UCSD-AML1 (cell line): ENCODE measurements around the gene ANKRD17.

Experiments used
- DNase-seq: peaks from one replicate; lab custom pipeline; 2025; ENCODE audit not compliant: unreplicated experiment; lab: John Stamatoyannopoulos, UW

ANKRD17 gene

DNA sequence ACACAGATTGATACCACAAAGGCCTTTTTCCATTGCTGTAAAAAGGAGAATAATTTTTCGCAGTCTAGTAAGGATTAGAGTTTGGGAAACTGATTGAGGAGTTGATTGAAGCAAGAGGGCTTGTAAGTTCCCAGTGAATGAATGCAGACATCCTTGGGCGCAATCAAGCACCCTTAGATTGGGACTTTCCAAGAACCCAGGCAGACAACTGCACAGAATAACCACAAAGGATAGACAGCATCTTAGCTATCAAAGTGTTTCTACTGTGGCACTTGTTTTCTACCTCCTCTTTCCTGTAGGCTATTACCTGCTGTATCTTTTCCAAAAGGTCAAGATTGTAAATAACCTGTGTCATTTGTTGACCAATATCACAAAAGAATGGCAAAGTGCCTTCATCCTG lies 191.7 kb downstream of the ANKRD17 start:
- DNase-seq, result no peak

GRCh38 chr4:73066445-73066844 lies 192.2 kb downstream of the ANKRD17 start:
- DNase-seq, result no peak

DNA sequence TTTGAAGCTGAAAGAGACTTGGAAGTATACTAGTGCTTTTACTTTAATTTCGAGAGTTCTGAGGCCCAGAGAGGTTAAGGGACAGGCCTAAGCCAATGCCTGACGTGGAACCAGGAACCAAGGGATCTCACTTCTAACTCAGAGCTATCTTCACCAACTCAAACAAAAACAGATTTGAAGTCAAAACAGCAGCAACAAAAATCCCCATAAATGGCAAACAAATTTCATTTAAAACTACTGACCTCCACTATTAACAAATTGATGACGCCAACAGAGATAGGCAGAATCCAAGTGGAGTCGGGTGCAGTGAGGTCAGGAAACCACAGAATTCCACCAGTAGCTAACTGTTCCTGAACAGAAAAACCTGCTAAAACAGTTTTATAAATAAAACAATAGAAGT lies 194.1 kb downstream of the ANKRD17 start:
- DNase-seq, result no peak

DNA sequence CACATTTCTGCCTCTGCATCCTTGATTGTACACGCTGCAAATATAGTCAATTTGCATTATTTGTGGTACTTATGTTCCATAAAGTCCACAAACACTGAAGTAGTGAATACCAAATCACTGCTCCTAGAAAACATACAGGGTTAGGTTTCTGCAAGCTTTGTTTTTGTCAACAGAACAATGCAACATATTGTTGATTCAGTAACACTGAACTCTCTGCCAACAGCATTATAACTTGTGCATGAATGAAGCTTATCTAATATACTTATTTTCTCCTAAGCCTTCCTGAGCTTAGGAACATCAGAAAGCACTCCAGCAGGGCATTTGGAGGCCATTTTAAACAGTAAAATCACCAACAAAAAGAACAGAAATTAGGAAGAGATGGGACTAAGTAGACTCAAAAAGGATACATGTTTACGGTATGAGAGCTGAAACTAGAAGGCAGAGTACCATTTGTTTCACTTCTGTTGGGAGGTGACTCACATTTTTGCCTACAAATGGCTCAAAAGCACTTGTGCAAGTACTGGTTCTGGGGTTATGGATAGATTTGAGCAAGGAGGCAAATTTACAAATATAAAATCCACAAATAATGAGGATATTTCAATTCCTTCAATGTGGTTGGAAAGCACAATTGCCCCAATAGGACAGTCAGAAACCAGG lies 203.2 kb downstream of the ANKRD17 start:
- DNase-seq, result no peak

DNA sequence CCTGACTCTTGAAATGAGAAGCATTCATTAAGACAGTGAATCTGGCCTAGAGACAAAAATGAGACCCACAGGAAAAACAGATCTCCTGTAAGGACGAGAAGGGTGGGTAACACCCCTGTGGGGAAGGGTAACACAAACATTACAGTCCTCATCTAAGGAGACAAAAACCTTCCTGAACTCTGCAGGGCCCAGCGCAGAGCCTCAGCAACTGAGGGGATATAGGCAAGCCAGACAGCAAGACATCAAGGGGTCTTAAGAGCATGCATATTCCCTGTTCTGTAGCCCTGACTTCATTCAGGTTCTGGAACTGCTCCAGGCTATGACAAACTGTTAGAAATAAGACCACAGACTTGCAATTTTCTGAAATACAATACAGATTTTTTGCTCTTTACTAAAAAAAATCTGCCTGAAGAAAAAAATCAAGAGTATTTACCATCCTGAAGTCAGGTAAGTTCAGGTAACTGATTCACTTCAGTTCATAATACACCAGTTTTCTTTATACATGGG lies 204.6 kb downstream of the ANKRD17 start:
- DNase-seq, result no peak

GRCh38 chr4:73053076-73053475 lies 205.5 kb downstream of the ANKRD17 start:
- no peak for DNase-seq

GRCh38 chr4:73051625-73052024 lies 207.0 kb downstream of the ANKRD17 start:
- no peak for DNase-seq

- DNase-seq, result no peak
Measured at GRCh38 chr4:73045879-73046278, 212.7 kb downstream of the ANKRD17 start.

- DNase-seq, result no peak
Measured at GRCh38 chr4:73037057-73037456, 221.5 kb downstream of the ANKRD17 start.

DNA sequence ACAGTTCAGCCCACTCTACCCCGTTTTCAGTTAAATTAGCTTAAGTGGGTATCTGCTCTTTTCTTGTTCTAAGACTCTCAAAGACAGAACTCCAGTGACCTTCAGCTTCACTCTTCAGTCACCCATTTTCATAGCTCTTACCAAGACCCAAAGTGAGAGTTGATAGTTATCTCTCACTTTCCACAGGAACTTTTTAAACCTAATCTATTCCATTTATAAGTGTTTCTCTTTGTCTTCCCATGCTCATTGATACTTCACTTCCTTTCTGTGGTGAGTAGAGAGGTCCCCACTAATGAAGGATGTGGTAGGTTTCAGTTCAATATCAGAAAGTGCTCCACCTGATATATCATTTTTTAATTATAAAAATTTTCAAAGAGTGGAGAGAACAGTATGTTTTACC lies 222.5 kb downstream of the ANKRD17 start:
- DNase-seq, result no peak

DNA sequence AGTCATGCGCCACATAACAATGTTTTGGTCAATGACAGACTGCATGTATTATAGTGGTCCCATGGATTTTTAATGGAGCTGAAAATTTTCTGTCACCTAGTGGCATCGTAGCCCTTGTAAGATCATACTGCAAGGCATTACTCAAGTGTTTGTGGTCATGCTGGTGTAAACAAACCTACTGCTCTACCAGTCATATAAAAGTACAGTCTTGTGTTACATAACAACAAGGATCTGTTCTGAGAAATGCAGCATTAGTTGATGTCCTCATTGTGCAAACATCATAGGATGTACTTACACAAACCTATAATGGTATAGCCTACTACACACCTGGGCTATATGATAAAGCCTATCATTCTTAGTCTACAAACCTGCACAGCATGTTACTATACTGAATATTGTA lies 223.7 kb downstream of the ANKRD17 start:
- no peak for DNase-seq

DNA sequence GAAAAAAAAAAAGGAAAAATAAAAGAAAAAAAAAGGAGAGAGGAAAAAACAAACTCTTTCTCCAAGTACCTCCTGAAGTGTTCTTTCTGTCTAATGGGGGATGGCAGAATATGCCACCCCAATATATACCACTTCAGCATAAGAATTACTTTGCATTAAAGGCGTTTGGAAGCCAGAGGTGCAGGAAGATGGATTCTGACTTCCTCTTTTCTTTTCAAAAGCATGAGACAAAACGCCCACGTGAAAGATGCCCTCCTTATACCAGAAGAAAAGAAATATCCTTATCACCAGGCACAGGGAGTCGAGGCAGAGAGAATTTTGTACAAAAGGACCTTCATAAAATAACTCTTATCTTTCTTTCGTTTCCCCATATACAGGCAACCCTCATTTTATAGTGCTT lies 230.0 kb downstream of the ANKRD17 start:
- DNase-seq, result no peak
